HEK293 (cell line): ENCODE data around the gene COQ7.

Experiments
- CTCF ChIA-PET: fragments of 350-600 bp; formaldehyde crosslinking; extraction: SDS; loops from one replicate; lab custom pipeline; 2021; ENCODE audit warnings: antibody characterized with exemption; lab: Yijun Ruan, JAX
- POLR2A ChIA-PET: fragments of 300-600 bp; formaldehyde crosslinking; extraction: SDS; loops from one replicate; lab custom pipeline; 2020; ENCODE audit warnings: antibody characterized with exemption, inconsistent platforms; lab: Yijun Ruan, JAX
- H3K27ac ChIP-seq: fragments of 200-500 bp; sonication (Bioruptor generic); 2 replicates; pipeline ENCODE4 v1.5.1; 2014; ENCODE audit warnings: low read depth, low read length, control low read depth, inconsistent platforms; ENCODE audit errors: extremely low read depth
- H3K36me3 ChIP-seq, 2 experiments: fragments of 200-500 bp in 1 of 2; sonication (Bioruptor generic) in 1 of 2; 1 replicate in 1 of 2; 2 replicates in 1 of 2; pipeline ENCODE4 v1.5.1; 2014 to 2017; ENCODE audit warnings: inconsistent platforms in 2 of 2, low read length in 2 of 2; ENCODE audit not compliant: control insufficient read depth in 2 of 2, insufficient read depth in 1 of 2
- H3K4me1 ChIP-seq: fragments of 200-500 bp; sonication (Bioruptor generic); 2 replicates; pipeline ENCODE4 v1.5.1; 2014; ENCODE audit warnings: mild to moderate bottlenecking, low read length, inconsistent platforms; ENCODE audit not compliant: control insufficient read depth, insufficient read depth
- H3K4me3 ChIP-seq: 2 replicates; pipeline ENCODE4 v1.5.1; 2011; ENCODE audit warnings: low read depth, mild to moderate bottlenecking, control low read depth, low read length, moderate library complexity
- H3K9me3 ChIP-seq: fragments of 200-500 bp; sonication (Bioruptor generic); 2 replicates; pipeline ENCODE4 v1.5.1; 2014; ENCODE audit warnings: low read depth, low read length, inconsistent platforms; ENCODE audit not compliant: control insufficient read depth, insufficient read depth
- BCL6B ChIP-seq: fragments of 450-650 bp; formaldehyde crosslinking; IDR thresholded peaks from 2 replicates; pipeline ENCODE4 v1.5.1; 2017; ENCODE audit warnings: missing biosample characterization, missing genetic modification characterization
- FEZF1 ChIP-seq: fragments of 450-650 bp; formaldehyde crosslinking; IDR thresholded peaks from 2 replicates; pipeline ENCODE4 v1.5.1; 2016; ENCODE audit warnings: missing biosample characterization, missing genetic modification characterization
- HIC1 ChIP-seq: fragments of 450-650 bp; formaldehyde crosslinking; IDR thresholded peaks from 2 replicates; pipeline ENCODE4 v1.5.1; 2016; ENCODE audit warnings: missing biosample characterization, missing genetic modification characterization
- KLF1 ChIP-seq: fragments of 450-650 bp; formaldehyde crosslinking; IDR thresholded peaks from 2 replicates; pipeline ENCODE4 v1.5.1; 2016; ENCODE audit warnings: missing biosample characterization, missing genetic modification characterization
- KLF10 ChIP-seq: fragments of 450-650 bp; IDR thresholded peaks from 2 replicates; pipeline ENCODE4 v1.5.1; 2018; ENCODE audit warnings: missing biosample characterization, mild to moderate bottlenecking, missing genetic modification characterization
- KLF16 ChIP-seq: fragments of 450-650 bp; formaldehyde crosslinking; IDR thresholded peaks from 2 replicates; pipeline ENCODE4 v1.5.1; 2017; ENCODE audit warnings: missing biosample characterization, missing genetic modification characterization
- MEIS1 ChIP-seq: sonication (generic); formaldehyde crosslinking; IDR thresholded peaks from 2 replicates; pipeline ENCODE4 v1.8.1; 2022; ENCODE audit warnings: missing genetic modification reagents, mild to moderate bottlenecking, borderline replicate concordance
- PBX3 ChIP-seq: sonication (generic); formaldehyde crosslinking; IDR thresholded peaks from 2 replicates; pipeline ENCODE4 v1.8.1; 2022; ENCODE audit warnings: mild to moderate bottlenecking, moderate library complexity, missing genetic modification reagents
- PRDM6 ChIP-seq: fragments of 450-650 bp; formaldehyde crosslinking; IDR thresholded peaks from 2 replicates; pipeline ENCODE4 v1.5.1; 2017; ENCODE audit warnings: missing biosample characterization, missing genetic modification characterization
- SP3 ChIP-seq: fragments of 450-650 bp; formaldehyde crosslinking; IDR thresholded peaks from 2 replicates; pipeline ENCODE4 v1.5.1; 2016; ENCODE audit warnings: missing biosample characterization, missing genetic modification characterization
- SP7 ChIP-seq: fragments of 450-650 bp; formaldehyde crosslinking; IDR thresholded peaks from 2 replicates; pipeline ENCODE4 v1.5.1; 2016; ENCODE audit warnings: missing biosample characterization, missing genetic modification characterization
- ZBTB17 ChIP-seq: fragments of 450-650 bp; formaldehyde crosslinking; IDR thresholded peaks from 2 replicates; pipeline ENCODE4 v1.5.1; 2016; ENCODE audit warnings: missing biosample characterization, missing genetic modification characterization
- ZBTB8A ChIP-seq: fragments of 450-650 bp; formaldehyde crosslinking; IDR thresholded peaks from 2 replicates; pipeline ENCODE4 v1.5.1; 2016; ENCODE audit warnings: missing biosample characterization, missing genetic modification characterization
- ZNF133 ChIP-seq: fragments of 450-650 bp; formaldehyde crosslinking; IDR thresholded peaks from 2 replicates; pipeline ENCODE4 v1.5.1; 2016; ENCODE audit warnings: missing biosample characterization, missing genetic modification characterization
- ZNF2 ChIP-seq: fragments of 450-650 bp; formaldehyde crosslinking; IDR thresholded peaks from 2 replicates; pipeline ENCODE4 v1.5.1; 2016; ENCODE audit warnings: missing biosample characterization, missing genetic modification characterization
- ZNF223 ChIP-seq: fragments of 450-650 bp; formaldehyde crosslinking; IDR thresholded peaks from 2 replicates; pipeline ENCODE4 v1.5.1; 2016; ENCODE audit warnings: missing biosample characterization, missing genetic modification characterization
- ZNF335 ChIP-seq: fragments of 450-650 bp; formaldehyde crosslinking; conservative IDR thresholded peaks from 2 replicates; pipeline ENCODE4 v1.5.1; 2016; ENCODE audit warnings: missing biosample characterization, missing genetic modification characterization
- ZNF362 ChIP-seq: fragments of 450-650 bp; formaldehyde crosslinking; IDR thresholded peaks from 2 replicates; pipeline ENCODE4 v1.5.1; 2016; ENCODE audit warnings: missing biosample characterization, missing genetic modification characterization
- ZNF510 ChIP-seq: fragments of 450-650 bp; formaldehyde crosslinking; IDR thresholded peaks from 2 replicates; pipeline ENCODE4 v1.5.1; 2018; ENCODE audit warnings: mild to moderate bottlenecking, missing genetic modification characterization, missing biosample characterization; ENCODE audit not compliant: insufficient replicate concordance
- ZNF529 ChIP-seq: fragments of 450-650 bp; formaldehyde crosslinking; IDR thresholded peaks from 2 replicates; pipeline ENCODE4 v1.5.1; 2017; ENCODE audit warnings: missing genetic modification characterization, missing biosample characterization; ENCODE audit not compliant: insufficient replicate concordance
- ZNF677 ChIP-seq: fragments of 450-650 bp; IDR thresholded peaks from 2 replicates; pipeline ENCODE4 v1.5.0; 2018; ENCODE audit warnings: missing biosample characterization, mild to moderate bottlenecking, missing genetic modification characterization, moderate library complexity
- ZNF843 ChIP-seq: fragments of 450-650 bp; formaldehyde crosslinking; IDR thresholded peaks from 2 replicates; pipeline ENCODE4 v1.5.1; 2016; ENCODE audit warnings: missing biosample characterization, missing genetic modification characterization
- ZSCAN4 ChIP-seq: fragments of 450-650 bp; formaldehyde crosslinking; IDR thresholded peaks from 2 replicates; pipeline ENCODE4 v1.5.1; 2017; ENCODE audit warnings: missing biosample characterization, missing genetic modification characterization

COQ7 gene

GRCh38 chr16:19119564-19119963, 52.1 kb downstream of the COQ7 start:
- ChIA-PET CTCF (interaction anchor here (1.0 to 1.7 kb wide), 3 partner anchors 24 to 34 kb away, joined by 3 to 11 read pairs (median 4); no protein-coding TSS in a partner anchor), POLR2A (no interaction called here)
- Histone ChIP-seq H3K4me3 (no peak overlapping the region), H3K4me1 (peaks cover 9% of the 10 kb centered on the region; the same call in 1 of the 2 replicates), H3K27ac (0 out of 2 replicates have a peak overlapping the region, but pooled peaks have one; percentile 25), H3K36me3 (peaks cover 3 to 16% of the 10 kb centered on the region in 2 experiments; a peak in 2 of 3 replicates), H3K9me3 (no peaks in the 10 kb centered on the region)
- TF ChIP-seq FEZF1 (peak; percentile 85), KLF16 (tag by site-specific recombination) (no peak), PRDM6 (tag by site-specific recombination) (peak; percentile 62)

GRCh38 chr16:19123535-19124178, 56.2 kb downstream of the COQ7 start:
- Histone ChIP-seq H3K9me3 (no peaks in the 10 kb centered on the region), H3K27ac (no peak overlapping the region), H3K4me1 (peaks cover 7% of the 10 kb centered on the region; the same call in 1 of the 2 replicates), H3K36me3 (peaks cover 0 to 3% of the 10 kb centered on the region in 2 experiments; a peak in 1 of 3 replicates), H3K4me3 (no peak overlapping the region)
- no peak for TF ChIP-seq ZNF677 (tag by site-specific recombination)
- no peak for TF ChIP-seq PBX3 (CRISPR knock-in tag)
- no peak for TF ChIP-seq ZNF133 (tag by site-specific recombination)
- TF ChIP-seq ZBTB17, result no peak
- no peak for TF ChIP-seq SP3 (tag by site-specific recombination)
- TF ChIP-seq ZNF510, result no peak
- TF ChIP-seq SP7, result no peak
- no peak for TF ChIP-seq HIC1 (tag by site-specific recombination)
- ChIA-PET CTCF (interaction anchor here (0.5 to 2.2 kb wide), 3 partner anchors 40 to 341 kb away, joined by 3 to 6 read pairs (median 3); no protein-coding TSS in a partner anchor), POLR2A (interaction anchor here (0.6 to 1.2 kb wide), 3 partner anchors 10 to 15 kb away, joined by 3 read pairs; partner anchors contain the start of gene ITPRIPL2)

GRCh38 chr16:19126300-19126699, 58.9 kb downstream of the COQ7 start:
- Histone ChIP-seq H3K4me3 (no peak overlapping the region), H3K4me1 (peaks cover 8% of the 10 kb centered on the region), H3K9me3 (no peaks in the 10 kb centered on the region), H3K27ac (no peak overlapping the region), H3K36me3 (no peaks in the 10 kb centered on the region)
- ChIA-PET POLR2A (interaction anchor here (1.2 kb wide), 1 partner anchor 9 kb away, joined by 3 read pairs; no protein-coding TSS in a partner anchor), CTCF (interaction anchor here (0.8 kb wide), 1 partner anchor 39 kb away, joined by 5 read pairs; no protein-coding TSS in a partner anchor)
- TF ChIP-seq ZNF362 (tag by site-specific recombination) (no peak), ZNF223 (tag by site-specific recombination) (no peak), ZNF2 (no peak), KLF1 (no peak), ZBTB8A (tag by site-specific recombination) (no peak), ZNF843 (tag by site-specific recombination) (no peak), KLF10 (no peak), BCL6B (tag by site-specific recombination) (no peak), ZSCAN4 (tag by site-specific recombination) (no peak), MEIS1 (no peak), ZNF335 (tag by site-specific recombination) (no peak), ZNF529 (tag by site-specific recombination) (no peak)
